Duodenal mucosa (tissue), 2 donors: ENCODE measurements around the gene NAV1.

Experiments used
- H3K27ac ChIP-seq: one replicate; pipeline ENCODE4 v1.7.0; 2013; ENCODE audit warnings: low read depth, low read length
- H3K27me3 ChIP-seq, 2 donors: one replicate each; pipeline ENCODE4 v1.7.0; 2013; ENCODE audit warnings: low read length in 2 of 2, control low read depth in 1 of 2; ENCODE audit not compliant: insufficient read depth in 2 of 2, control insufficient read depth in 1 of 2
- H3K36me3 ChIP-seq, 2 donors: one replicate each; pipeline ENCODE4 v1.7.0; 2013; ENCODE audit warnings: low read length in 2 of 2, control low read depth in 1 of 2; ENCODE audit not compliant: insufficient read depth in 2 of 2, control insufficient read depth in 1 of 2
- H3K4me1 ChIP-seq, 2 donors: one replicate each; pipeline ENCODE4 v1.7.0; 2013; ENCODE audit warnings: low read length in 2 of 2, control low read depth in 1 of 2; ENCODE audit not compliant: insufficient read depth in 2 of 2, control insufficient read depth in 1 of 2
- H3K4me3 ChIP-seq, 2 donors: one replicate each; pipeline ENCODE4 v1.7.0; 2013; ENCODE audit warnings: low read length in 2 of 2, low read depth in 1 of 2
- H3K9ac ChIP-seq, 2 donors: one replicate each; pipeline ENCODE4 v1.7.0; 2013; ENCODE audit warnings: low read length in 2 of 2, low read depth in 1 of 2
- H3K9me3 ChIP-seq, 2 donors: one replicate each; pipeline ENCODE4 v1.7.0; 2013; ENCODE audit warnings: low read length in 2 of 2, control low read depth in 1 of 2; ENCODE audit not compliant: control insufficient read depth in 1 of 2

The NAV1 gene

DNA sequence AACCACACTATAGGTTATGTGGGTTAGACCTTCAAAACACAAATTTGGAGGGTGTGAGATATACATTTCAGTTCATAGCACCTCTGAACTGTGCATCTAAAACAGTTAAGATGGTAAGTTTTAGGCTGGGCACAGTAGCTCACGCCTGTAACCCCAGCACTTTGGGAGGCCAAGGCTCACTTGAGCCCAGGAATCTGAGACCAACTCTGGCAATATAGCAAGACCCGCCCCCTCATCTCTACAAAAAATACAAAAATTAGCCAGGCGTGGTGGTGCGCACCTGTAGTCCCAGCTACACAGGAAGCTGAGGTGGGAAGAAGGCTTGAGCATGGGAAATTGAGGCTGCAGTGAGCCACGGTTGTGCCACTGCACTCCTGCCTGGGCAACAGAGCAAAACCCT lies 47.9 kb downstream of the NAV1 start:
- no peaks in the 10 kb centered on the region for H3K36me3 ChIP-seq
- H3K9ac ChIP-seq: no peak overlapping the region
- H3K4me1 ChIP-seq: peaks cover 12 to 17% of the 10 kb centered on the region in 2 donors
- no peak overlapping the region for H3K4me3 ChIP-seq
- no peaks in the 10 kb centered on the region for H3K9me3 ChIP-seq
- H3K27me3 ChIP-seq: no peaks in the 10 kb centered on the region
- no peak overlapping the region for H3K27ac ChIP-seq

- Histone ChIP-seq H3K9me3 (no peaks in the 10 kb centered on the region), H3K27me3 (no peaks in the 10 kb centered on the region), H3K4me1 (peaks cover 5 to 12% of the 10 kb centered on the region in 2 donors), H3K4me3 (no peak overlapping the region), H3K27ac (no peak overlapping the region), H3K36me3 (no peaks in the 10 kb centered on the region), H3K9ac (no peak overlapping the region)
These were observed 48.8 kb downstream of the NAV1 start for GRCh38 chr1:201587729-201588128.
